GM12801 (cell line): ENCODE measurements around the gene RPS16.

Experiments
- TF ChIP-seq, protein P1 (sequence below): IDR thresholded peaks from one replicate; pipeline ENCODE4 v1.5.1; 2011; ENCODE audit warnings: control low read depth; ENCODE audit not compliant: insufficient read length; ENCODE audit errors: extremely low read depth

The RPS16 gene

DNA sequence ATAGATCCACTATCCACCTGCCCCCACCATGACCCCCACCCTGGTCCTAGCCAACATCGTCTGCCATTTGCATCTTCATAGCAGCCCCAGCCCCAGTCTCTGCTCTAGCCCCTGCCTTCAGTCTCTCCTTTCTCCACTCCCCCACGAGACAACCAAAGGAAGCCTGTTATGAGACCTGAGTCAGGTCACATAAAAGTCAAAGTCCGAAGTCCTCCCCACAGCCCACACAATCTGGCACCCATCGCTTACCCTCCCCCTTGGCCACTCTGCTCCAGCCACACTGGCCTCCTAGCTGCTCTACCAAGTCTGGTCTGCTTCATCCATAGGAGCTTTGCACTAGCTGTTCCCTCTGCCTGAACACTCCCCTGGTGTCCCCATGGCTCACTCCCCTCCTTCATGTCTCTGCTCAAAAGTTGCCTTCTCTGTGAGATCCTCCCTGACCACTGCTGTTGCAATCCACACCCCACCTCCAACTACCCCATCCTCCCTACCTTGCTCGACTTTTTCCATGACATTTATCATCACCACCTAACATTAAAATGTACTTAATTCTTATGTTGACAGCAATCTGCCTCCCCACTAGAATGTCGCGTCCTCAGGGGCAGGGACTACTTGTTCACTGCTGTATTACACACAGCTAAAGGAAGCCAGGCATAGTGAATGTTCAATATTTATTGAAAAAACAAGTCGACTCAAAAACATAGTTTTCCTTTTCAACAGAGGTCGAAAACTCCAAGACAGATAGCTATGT, 24.5 kb downstream of the RPS16 start:
- TF ChIP-seq, protein P1, sequence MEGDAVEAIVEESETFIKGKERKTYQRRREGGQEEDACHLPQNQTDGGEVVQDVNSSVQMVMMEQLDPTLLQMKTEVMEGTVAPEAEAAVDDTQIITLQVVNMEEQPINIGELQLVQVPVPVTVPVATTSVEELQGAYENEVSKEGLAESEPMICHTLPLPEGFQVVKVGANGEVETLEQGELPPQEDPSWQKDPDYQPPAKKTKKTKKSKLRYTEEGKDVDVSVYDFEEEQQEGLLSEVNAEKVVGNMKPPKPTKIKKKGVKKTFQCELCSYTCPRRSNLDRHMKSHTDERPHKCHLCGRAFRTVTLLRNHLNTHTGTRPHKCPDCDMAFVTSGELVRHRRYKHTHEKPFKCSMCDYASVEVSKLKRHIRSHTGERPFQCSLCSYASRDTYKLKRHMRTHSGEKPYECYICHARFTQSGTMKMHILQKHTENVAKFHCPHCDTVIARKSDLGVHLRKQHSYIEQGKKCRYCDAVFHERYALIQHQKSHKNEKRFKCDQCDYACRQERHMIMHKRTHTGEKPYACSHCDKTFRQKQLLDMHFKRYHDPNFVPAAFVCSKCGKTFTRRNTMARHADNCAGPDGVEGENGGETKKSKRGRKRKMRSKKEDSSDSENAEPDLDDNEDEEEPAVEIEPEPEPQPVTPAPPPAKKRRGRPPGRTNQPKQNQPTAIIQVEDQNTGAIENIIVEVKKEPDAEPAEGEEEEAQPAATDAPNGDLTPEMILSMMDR = no peak

DNA sequence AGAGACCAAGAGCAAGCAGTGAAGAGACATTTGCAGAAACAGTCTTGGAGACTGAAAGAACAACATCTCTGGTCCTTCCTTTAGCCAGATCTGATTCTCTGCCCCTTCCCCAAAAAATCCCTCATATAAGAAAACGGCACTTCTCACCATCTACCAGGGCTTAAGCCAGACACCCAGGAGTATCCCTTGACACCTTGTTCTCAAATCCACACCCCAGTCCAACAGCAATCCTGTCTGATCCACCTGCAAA, 25.0 kb downstream of the RPS16 start:
- TF ChIP-seq, protein P1 = no peak

DNA sequence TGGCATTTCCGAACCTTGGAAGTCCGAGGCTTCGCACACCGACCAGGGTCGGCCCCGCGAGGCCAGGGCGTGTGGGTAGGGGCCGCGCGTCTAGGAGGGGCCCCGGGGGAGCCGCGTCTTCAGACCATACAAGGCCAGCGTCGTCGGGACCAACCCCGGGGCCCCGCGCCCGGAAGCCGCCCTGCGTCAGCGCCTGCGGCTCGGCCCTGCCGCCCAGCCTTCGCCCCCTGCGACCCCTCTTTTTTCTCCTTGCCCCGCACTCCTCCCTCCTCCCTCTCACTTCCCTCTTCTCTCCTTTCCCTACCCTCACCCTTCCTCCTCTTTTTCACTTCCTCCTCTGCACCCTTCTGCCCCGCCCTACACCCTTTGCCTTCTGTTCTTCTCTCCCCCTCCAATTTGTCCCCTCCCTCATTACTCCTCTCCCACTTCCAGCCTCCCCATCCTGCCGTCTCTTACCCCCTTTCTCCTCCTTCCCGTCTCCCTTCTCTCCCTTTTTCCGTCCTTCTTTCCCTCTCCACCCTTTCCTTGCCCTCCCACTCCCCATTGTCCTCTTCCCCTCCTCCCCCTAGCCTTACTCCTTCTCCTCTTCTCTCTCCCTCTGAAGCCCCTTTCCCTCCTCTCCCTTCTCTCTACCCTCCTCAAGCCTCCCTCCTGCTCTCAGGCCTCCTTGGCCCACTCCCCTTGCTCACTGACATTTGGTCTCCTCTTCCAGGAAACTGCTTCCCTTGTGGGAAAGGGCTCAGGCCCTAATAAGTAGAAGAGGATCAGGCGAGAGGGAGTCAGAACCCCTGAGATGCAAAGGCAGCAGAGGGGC, 25.5 kb downstream of the RPS16 start:
- TF ChIP-seq, protein P1 = no peak

DNA sequence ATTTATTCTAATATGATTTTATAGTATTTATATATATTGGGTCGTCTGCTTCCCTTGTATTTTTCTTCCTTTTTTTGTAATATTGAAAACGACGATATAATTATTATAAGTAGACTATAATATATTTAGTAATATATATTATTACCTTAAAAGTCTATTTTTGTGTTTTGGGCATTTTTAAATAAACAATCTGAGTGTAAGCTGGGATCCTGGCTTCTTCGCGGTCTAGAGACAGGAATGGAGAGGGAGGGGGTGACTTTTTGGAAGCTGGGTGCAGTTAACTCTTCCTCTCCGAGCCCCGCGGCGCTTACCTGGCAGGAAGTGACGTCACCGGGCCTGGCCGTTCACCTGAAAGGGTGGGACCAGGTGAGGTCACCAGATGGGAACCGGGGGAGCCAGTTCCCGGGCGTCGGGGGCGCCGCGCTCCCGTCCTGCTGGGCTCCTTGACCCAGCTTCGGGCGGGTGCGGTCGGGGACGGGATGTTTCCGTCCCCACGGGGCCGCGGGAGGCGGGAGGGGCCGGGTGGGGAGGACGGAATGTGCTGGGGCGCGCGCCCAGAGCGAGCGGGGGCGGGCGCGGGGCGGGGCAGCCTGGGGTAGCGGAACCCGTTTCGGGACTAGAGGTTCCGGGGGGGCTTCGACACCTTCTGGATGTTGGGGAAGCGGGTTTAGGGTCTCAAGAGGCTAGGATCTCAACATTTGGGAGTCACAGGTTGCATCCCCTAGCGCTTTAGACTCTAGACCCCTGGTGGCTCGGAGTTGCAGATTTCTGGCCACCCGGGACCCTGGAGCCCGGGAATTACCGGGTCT, 26.3 kb downstream of the RPS16 start:
- TF ChIP-seq, protein P1 = no peak

DNA sequence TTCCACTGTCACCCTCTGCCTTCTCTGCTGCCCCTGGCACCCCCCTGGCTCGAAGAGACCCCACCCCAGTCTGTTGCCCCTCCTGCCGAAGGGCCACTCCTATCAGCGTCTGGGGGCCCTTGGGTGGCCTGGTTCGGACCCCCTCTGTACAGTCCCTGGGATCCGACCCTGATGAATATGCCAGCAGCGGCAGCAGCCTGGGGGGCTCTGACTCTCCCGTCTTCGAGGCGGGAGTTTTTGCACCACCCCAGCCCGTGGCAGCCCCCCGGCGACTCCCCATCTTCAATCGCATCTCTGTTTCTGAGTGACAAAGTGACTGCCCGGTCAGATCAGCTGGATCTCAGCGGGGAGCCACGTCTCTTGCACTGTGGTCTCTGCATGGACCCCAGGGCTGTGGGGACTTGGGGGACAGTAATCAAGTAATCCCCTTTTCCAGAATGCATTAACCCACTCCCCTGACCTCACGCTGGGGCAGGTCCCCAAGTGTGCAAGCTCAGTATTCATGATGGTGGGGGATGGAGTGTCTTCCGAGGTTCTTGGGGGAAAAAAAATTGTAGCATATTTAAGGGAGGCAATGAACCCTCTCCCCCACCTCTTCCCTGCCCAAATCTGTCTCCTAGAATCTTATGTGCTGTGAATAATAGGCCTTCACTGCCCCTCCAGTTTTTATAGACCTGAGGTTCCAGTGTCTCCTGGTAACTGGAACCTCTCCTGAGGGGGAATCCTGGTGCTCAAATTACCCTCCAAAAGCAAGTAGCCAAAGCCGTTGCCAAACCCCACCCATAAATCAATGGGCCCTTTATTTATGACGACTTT, 27.1 kb downstream of the RPS16 start:
- TF ChIP-seq, protein P1 = no peak

DNA sequence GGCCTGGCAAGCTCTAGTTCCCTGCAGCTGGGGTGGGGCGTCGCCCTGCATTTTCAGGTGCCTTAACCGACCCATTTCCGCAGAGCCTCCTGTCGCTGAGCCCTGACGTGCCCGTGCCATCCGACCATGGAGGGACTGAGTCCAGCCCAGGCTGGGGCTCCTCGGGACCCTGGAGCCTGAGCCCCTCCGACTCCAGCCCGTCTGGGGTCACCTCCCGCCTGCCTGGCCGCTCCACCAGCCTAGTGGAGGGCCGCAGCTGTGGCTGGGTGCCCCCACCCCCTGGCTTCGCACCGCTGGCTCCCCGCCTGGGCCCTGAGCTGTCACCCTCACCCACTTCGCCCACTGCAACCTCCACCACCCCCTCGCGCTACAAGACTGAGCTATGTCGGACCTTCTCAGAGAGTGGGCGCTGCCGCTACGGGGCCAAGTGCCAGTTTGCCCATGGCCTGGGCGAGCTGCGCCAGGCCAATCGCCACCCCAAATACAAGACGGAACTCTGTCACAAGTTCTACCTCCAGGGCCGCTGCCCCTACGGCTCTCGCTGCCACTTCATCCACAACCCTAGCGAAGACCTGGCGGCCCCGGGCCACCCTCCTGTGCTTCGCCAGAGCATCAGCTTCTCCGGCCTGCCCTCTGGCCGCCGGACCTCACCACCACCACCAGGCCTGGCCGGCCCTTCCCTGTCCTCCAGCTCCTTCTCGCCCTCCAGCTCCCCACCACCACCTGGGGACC, 27.9 kb downstream of the RPS16 start:
- TF ChIP-seq, protein P1 = no peak
